Natural killer cell (primary cell): ENCODE results near the gene KRTAP10-11. TPM values are rescaled to one million over a fixed set of nuclear protein-coding genes. Genes with fewer than 3 reads are reported as not detected.

ENCODE experiments used
- ATAC-seq, 3 donors: fragments of 150-1000 bp in 2 of 3; fragments of 200-7000 bp in 1 of 3; cut with Tn5 transposase; 1 replicate in 1 of 3; 2 replicates in 2 of 3; pipeline ENCODE4 v1.10.0; 2021; ENCODE audit warnings: mild to moderate bottlenecking in 2 of 3, moderate library complexity in 2 of 3
- DNase-seq, 2 donors: peaks; one replicate each; pipeline versions ENCODE4 v3.0.0 to v3.0.0-alpha.2; 2013 to 2021; ENCODE audit warnings: mixed read lengths in 1 of 2
- H3K27ac ChIP-seq: one replicate; pipeline ENCODE4 v1.5.1; 2013; ENCODE audit warnings: mild to moderate bottlenecking, low read length
- H3K27me3 ChIP-seq: one replicate; pipeline ENCODE4 v1.6.1; 2013; ENCODE audit warnings: low read length; ENCODE audit not compliant: control insufficient read depth, insufficient read depth
- H3K36me3 ChIP-seq: one replicate; pipeline ENCODE4 v1.6.1; 2013; ENCODE audit warnings: low read length; ENCODE audit not compliant: control insufficient read depth, insufficient read depth
- H3K4me1 ChIP-seq: one replicate; pipeline ENCODE4 v1.6.1; 2013; ENCODE audit warnings: low read length; ENCODE audit not compliant: control insufficient read depth, insufficient read depth
- H3K4me3 ChIP-seq: one replicate; pipeline ENCODE4 v1.5.1; 2013; ENCODE audit warnings: low read length
- H3K9me3 ChIP-seq: one replicate; pipeline ENCODE4 v1.6.1; 2013; ENCODE audit warnings: low read length; ENCODE audit not compliant: control insufficient read depth, insufficient read depth
- H3K27ac Mint-ChIP-seq, 2 donors: one replicate each; pipeline ENCODE4 v1.8.0; 2022; ENCODE audit warnings: mild to moderate bottlenecking in 2 of 2, mixed read lengths in 2 of 2, moderate library complexity in 1 of 2
- H3K27me3 Mint-ChIP-seq, 2 donors: one replicate each; pipeline ENCODE4 v1.8.0; 2022; ENCODE audit warnings: low read depth in 2 of 2, mixed read lengths in 2 of 2
- H3K36me3 Mint-ChIP-seq: one replicate; pipeline ENCODE4 v1.8.0; 2022; ENCODE audit warnings: mixed read lengths
- H3K4me1 Mint-ChIP-seq, 2 donors: one replicate each; pipeline ENCODE4 v1.8.0; 2022; ENCODE audit warnings: mixed read lengths in 2 of 2
- H3K4me3 Mint-ChIP-seq: one replicate; pipeline ENCODE4 v1.8.0; 2022; ENCODE audit warnings: mild to moderate bottlenecking, moderate library complexity, mixed read lengths
- H3K9me3 Mint-ChIP-seq, 2 donors: one replicate each; pipeline ENCODE4 v1.8.0; 2022; ENCODE audit warnings: mixed read lengths in 2 of 2
- CTCF ChIP-seq: fragments of 200-600 bp; IDR thresholded peaks from one replicate; pipeline ENCODE4 v1.8.0; 2022; ENCODE audit warnings: antibody characterized with exemption
- WGBS: methylation state at CpG from one replicate; pipeline ENCODE4 v1.1.7; 2013; ENCODE audit warnings: missing lambda C conversion rate; ENCODE audit not compliant: insufficient coverage; 5-methylcytosine and 5-hydroxymethylcytosine counted together
- intact Hi-C: fragments of 100-400 bp; cut with micrococcal nuclease; formaldehyde crosslinking; loops from one replicate; pipeline ENCODE4 v1.14.2; 2022
- total RNA-seq, 4 donors: library from RNA; stranded (reverse); fragments of 120-200 nt in 1 of 4; gene quantifications; one replicate each; pipeline versions ENCODE4 v1.2.3 to v1.2.4, GENCODE V29; 2013 to 2022

KRTAP10-11 gene
- total RNA-seq, 3 donors from 2014 or later (not counting 1 experiment from before 2014, with no cell fraction given) = not detected

GRCh38 chr21:44611551-44611950 lies 34.7 kb upstream of the KRTAP10-11 start:
- Histone ChIP-seq H3K9me3 (peaks cover 27% of the 10 kb centered on the region), H3K27ac (no peak overlapping the region), H3K36me3 (no peaks in the 10 kb centered on the region), H3K4me1 (peaks cover 15% of the 10 kb centered on the region), H3K27me3 (no peaks in the 10 kb centered on the region), H3K4me3 (no peak overlapping the region)
- intact Hi-C loops = no loop called here
- ATAC-seq (peak in 1 of 3 donors; percentile 36), DNase-seq (no peak)
- no peak for TF ChIP-seq CTCF
- H3K27ac Mint-ChIP-seq = no peak overlapping the region
- no peak overlapping the region for H3K4me3 Mint-ChIP-seq
- H3K27me3 Mint-ChIP-seq = peaks cover 17 to 26% of the 10 kb centered on the region in 2 donors
- 91% methylated on average over 4 of the region's 4 CpGs for WGBS
- H3K36me3 Mint-ChIP-seq = peaks cover 15% of the 10 kb centered on the region
- peaks cover 0 to 18% of the 10 kb centered on the region in 2 donors for H3K4me1 Mint-ChIP-seq
- H3K9me3 Mint-ChIP-seq = peaks cover 2 to 14% of the 10 kb centered on the region in 2 donors

- no peak for TF ChIP-seq CTCF
- peaks cover 15% of the 10 kb centered on the region for H3K4me1 ChIP-seq
- Mint-ChIP-seq H3K4me3 (peak within 1 kb of the TSS; percentile 17), H3K36me3 (peaks cover 15% of the 10 kb centered on the region), H3K4me1 (peaks cover 0 to 20% of the 10 kb centered on the region in 2 donors), H3K9me3 (peaks cover 2 to 14% of the 10 kb centered on the region in 2 donors), H3K27me3 (peaks cover 14 to 23% of the 10 kb centered on the region in 2 donors), H3K27ac (no peak within 1 kb of the TSS)
- H3K4me3 ChIP-seq = no peak within 1 kb of the TSS
- intact Hi-C loops = no loop called here
- no peaks in the 10 kb centered on the region for H3K36me3 ChIP-seq
- peaks cover 27% of the 10 kb centered on the region for H3K9me3 ChIP-seq
- ATAC-seq = peak in 1 of 3 donors; percentile 43
- WGBS = 85% methylated on average over 8 of the region's 8 CpGs
- no peaks in the 10 kb centered on the region for H3K27me3 ChIP-seq
- no peak for DNase-seq
- no peak within 1 kb of the TSS for H3K27ac ChIP-seq
Observed at GRCh38 chr21:44612029-44612486, 34.2 kb upstream of the KRTAP10-11 start, which contains the start of gene KRTAP10-8. TSS of gene KRTAP10-8 (plus strand) at chr21:44612079. CDS start at chr21:44612101, 22 bp downstream.

- no peak for ATAC-seq
- Histone ChIP-seq H3K9me3 (peaks cover 27% of the 10 kb centered on the region), H3K27me3 (no peaks in the 10 kb centered on the region), H3K4me3 (no peak overlapping the region), H3K4me1 (peaks cover 15% of the 10 kb centered on the region), H3K27ac (no peak overlapping the region), H3K36me3 (no peaks in the 10 kb centered on the region)
- Mint-ChIP-seq H3K27ac (no peak overlapping the region), H3K4me3 (no peak overlapping the region), H3K4me1 (peaks cover 1 to 20% of the 10 kb centered on the region in 2 donors), H3K36me3 (peaks cover 15% of the 10 kb centered on the region), H3K9me3 (peaks cover 2 to 14% of the 10 kb centered on the region in 2 donors), H3K27me3 (peaks cover 11 to 19% of the 10 kb centered on the region in 2 donors)
- DNase-seq = no peak
- 88% methylated on average over 13 of the region's 13 CpGs for WGBS
- TF ChIP-seq CTCF = no peak
- intact Hi-C loops = no loop called here
Observed at GRCh38 chr21:44612669-44613229, 33.5 kb upstream of the KRTAP10-11 start.
